HL-60/S4 treated with phorbol 12-myristate 13-acetate at 8.2 ng/mL for 4 days and 3 days (cell line): ENCODE measurements around the gene USP8.
"Not testable (repeated sequence)": the region's sequence is repeated elsewhere in the genome, so short reads cannot be mapped to it uniquely, and the experiment has no call there.

Experiments used
- in situ Hi-C: fragments of 300-500 bp; cut with MboI; formaldehyde crosslinking; loops from 2 replicates; pipeline ENCODE4 v1.15.0; 2022; ENCODE audit warnings: low sequenced_read_pairs

The USP8 gene

DNA sequence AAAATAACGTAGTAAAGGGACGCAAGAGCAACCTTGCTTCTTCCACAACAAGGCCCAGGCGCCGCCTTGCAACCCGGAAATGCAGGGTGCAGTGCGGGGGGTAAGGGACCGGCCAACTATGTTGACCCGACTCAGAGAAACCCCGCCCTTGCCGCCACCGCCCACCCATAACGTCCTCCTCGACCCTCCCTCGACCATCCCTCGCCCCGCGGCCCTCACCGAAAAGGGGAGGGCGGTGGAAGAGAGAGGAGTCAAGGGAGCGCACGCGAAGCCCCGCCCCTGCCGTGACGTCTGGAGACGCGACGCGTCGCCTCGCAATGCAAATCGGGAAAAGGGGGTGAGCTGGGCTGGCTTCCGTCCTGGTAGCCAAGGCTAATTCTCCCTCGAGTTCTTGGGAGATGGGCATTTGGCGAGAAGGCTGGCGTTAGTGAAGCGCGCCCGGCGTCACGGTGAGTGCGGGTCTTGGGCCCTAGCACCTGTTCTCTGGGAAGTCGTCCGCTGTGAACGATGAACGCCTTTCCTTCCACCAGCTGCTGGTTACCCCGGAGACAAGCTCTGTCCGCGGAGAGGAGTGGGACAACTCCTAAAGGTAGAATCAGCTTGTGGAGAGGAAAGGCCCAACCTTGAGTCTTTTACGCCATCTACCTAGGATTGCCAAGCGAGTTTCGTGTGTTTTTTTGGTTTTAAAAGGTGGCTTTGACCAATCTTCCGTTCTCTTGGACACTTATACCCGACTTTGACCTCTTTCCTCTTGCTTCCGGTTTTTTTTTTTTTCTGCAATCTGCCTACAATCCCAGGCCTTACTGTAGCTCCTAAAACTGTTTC, at the start of gene USP8:
TSS of gene USP8 (plus strand) at position 340 of the 825 bp plus-strand sequence. CDS start 14,669 bp downstream, outside the sequence.
- in situ Hi-C loops: no loop called here

DNA sequence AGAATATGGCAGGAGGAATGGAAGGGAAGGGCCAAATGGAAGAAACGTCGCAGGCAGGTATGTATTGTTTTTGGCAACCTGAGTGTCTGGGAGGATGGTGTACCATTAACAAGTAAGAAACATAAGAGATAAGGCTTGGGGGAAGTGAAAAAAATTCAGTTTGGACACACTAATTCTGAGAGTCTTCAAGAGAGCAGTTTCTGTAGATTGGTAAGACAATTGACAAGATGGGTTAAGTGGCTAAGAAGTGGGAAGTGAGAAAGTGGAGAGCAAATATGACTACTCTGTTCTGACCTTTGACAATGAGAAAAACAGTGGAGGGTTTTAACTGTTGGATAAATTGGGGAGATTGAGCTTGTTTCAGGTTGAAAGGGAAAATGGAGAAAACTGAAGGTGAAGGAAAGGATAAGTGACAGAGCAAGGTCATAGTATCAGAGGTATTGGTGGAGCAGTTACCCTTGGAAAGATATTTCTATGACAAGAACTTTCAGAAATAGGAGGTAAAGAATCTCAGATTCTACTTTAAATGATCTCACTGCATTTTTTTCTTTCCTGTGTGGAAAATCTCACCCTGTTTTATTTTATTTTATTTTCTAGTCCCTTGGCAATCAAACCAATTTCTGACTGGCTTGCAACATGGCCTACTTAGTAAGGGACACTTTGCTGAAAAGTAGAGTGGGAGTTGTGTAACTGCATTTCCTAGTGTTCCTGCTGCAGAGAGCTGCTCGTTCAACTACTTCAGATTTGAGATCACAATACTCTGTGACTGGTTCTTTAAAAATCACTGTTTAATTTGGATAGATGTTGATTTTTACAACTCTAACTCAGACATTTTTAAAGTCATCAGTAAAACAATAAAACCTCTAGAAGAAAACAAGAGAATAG, 46.1 kb upstream of the USP8 start:
- in situ Hi-C loops: no loop called here

- in situ Hi-C loops: no loop called here
Observed at GRCh38 chr15:50378776-50379175, 45.4 kb upstream of the USP8 start.

DNA sequence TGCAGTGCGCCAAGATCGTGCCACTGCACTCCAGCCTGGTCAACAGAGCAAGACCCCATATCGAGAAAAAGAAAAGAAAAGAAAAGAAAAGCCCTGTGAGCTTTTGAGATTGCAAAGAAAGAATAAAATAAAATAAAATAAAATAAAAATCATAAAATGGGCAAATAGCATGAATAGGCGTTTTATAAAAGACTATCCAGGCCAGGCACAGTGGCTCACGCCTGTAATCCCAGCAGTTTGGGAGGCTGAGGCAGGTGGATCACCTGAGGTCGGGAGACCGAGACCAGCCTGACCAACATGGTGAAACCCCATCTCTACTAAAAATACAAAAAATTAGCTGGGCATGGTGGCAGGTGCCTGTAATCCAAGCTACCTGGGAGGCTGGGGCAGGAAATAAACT, 44.8 kb upstream of the USP8 start:
- in situ Hi-C loops: not testable (repeated sequence)

GRCh38 chr15:50380089-50380488, 44.1 kb upstream of the USP8 start:
- in situ Hi-C loops: no loop called here

GRCh38 chr15:50381438-50381837, 42.8 kb upstream of the USP8 start:
- in situ Hi-C loops: no loop called here

GRCh38 chr15:50382408-50382807, 41.8 kb upstream of the USP8 start:
- in situ Hi-C loops: not testable (repeated sequence)

DNA sequence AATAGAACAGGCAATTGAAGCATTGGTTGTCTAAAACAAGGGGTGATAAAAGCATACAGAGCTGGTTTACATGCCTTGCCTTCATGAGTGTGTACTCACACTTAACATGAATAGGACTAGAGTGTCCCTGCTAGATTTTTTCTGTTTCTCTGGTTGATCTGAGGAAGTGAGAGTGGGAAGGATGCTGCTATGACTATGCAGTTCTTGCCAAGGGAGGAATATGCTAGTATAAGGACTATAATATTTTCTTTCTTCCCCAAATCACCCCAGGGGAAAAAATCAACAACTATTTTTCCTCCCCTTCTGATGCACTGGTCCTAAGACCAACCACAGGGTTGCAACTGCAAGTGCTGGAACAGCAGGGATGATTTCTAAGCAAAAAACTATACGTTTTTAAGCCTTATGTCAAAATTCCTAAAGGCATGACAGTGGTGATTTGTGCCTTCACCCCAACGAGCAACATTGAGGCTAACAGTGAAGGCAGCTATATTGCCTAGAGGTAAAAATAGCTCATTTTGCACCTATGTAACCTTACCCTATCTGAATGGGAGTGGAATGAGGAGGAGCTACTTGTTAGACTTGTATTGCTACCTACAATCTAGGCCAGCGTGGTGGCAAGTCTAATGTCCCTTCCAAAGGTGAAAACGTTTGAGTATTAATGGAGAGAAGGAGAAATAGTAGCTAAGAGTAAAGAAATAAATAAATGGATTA, 33.5 kb upstream of the USP8 start:
- in situ Hi-C loops: no loop called here

- in situ Hi-C loops: not testable (repeated sequence)
Observed at GRCh38 chr15:50391561-50391960, 32.6 kb upstream of the USP8 start.

DNA sequence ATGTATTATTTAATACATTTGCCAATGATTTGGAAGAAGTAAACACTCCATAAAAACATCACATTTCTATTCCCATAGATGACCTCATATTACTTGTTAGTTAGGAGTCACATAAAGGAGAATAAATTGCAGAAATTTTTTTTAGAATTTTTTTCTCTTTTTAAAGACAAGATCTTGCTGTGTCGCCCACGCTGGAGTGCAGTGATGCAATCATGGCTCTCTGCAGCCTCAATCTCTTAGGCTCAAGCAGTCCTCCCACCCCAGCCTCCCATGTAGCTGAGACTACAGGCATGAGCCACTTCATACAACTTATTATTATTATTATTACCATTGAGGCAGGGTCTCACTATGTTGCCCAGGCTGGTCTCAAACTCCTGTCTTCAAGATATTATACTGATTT, 12.3 kb upstream of the USP8 start:
- in situ Hi-C loops: no loop called here

GRCh38 chr15:50414624-50415023, 9.6 kb upstream of the USP8 start:
- in situ Hi-C loops: no loop called here

DNA sequence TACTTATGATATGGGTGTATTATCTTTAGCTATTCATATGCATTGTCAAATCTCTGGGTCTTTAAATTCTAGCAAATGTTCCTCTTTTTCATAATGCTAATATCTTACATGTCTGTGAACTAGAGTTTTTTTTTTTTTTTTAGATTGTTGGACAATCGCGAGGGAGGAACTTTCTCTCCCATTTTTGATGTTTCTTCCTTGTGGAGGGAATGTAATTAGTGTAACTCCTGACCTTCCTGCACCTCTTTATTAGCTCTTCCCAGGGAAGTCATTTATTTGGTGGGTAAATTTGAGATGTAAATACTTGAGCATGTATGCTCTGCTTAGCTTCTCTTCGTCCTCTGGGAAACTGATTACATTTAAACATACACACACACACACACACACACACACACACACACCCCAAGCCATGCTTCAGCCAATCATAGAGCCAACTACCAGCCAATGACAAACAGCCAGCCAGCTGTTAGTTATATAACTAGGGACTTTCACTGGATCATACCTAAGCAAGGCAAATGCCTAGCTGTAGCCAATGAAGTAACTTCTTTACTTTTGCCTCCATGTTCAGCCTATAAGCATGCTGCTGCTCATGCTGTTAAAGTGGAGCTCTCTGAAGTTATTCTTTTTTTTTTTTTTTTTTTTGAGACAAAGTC, 8.3 kb upstream of the USP8 start:
- in situ Hi-C loops: no loop called here

DNA sequence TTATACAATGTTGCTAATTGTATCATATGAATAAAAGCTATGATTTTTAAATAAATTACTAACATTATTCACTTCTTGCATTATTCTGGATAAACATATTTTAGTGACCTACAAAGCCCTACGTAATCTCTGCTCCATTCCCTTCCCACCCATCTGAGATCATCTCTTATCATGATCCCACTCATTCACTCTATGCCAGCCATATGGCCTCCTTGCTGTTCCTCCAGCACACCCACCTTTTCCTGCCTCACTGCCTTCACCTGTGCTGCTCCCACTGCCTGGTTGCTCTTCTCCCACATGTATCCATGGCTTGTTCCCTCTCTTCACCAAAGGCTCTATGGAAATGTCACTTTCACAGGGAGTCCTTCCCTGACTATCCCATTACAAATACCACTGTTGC, 7.3 kb upstream of the USP8 start:
- in situ Hi-C loops: no loop called here

DNA sequence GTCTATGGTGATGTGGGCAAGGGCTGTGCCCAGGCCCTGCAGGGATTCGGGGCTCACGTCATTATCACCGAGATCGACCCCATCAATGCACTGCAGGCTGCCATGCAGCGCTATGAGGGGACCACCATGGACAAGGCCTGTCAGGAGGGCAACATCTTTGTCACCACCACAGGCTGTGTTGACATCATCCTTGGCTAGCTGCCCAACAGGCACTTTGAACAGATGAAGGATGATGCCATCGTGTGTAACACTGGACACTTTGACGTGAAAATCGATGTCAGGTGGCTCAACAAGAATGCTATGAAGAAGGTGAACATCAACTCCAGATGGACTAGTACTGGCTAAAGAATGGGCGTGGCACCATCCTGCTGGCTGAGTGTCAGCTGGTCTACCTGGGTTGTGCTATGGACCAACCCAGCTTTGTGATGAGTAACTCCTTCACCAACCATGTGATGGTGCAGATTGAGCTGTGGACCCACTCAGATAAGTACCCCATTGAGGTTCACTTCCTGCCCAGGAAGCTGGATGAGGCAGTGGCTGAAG, 6.1 kb upstream of the USP8 start:
- in situ Hi-C loops: no loop called here

- in situ Hi-C loops: no loop called here
Observed at GRCh38 chr15:50425219-50425618, 1.0 kb downstream of the USP8 start.

DNA sequence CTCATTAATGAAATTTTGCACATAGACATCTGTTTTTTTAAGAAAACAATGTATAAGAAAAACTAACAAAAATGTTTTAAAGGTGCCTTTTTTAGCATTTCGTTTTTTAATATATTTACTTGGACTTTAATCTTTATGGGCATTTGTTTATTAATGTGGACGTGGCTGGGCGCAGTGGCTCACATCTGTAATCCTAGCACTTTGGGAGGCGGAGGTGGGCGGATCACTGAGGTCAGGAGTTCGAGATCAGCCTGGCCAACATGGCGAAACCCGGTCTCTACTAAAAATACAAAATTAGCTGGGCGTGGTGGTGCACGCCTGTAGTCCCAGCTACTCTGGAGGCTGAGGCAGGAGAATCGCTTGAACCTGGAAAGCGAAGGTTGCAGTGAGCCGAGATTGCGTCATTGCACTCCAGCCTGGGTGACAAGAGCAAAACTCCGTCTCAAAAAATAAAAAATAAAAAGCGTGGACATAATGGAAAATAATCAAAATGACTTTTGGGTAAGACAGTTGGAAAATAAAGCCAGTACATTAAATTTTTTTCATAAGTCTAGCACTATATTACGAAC, 1.6 kb downstream of the USP8 start:
- in situ Hi-C loops: not testable (repeated sequence)

DNA sequence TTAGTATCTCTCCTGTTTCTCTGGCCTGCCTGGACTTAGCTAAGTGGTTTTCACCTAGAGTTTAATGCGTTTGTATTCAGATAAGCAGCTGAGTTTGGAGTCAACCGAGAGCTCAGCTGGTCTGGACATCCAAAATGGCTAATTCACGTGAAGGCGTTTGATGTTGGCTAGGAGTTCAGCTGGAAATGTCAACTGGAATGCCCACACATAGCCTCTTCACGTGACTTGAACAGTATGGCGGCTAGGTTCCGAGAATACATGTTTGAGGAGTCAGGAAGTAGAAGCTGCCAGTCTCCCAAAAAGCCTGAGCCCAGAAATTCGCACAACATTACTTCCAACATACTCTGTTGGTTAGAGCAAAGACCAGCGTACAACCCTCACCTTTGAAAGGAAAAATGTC, 2.2 kb downstream of the USP8 start:
- in situ Hi-C loops: no loop called here

DNA sequence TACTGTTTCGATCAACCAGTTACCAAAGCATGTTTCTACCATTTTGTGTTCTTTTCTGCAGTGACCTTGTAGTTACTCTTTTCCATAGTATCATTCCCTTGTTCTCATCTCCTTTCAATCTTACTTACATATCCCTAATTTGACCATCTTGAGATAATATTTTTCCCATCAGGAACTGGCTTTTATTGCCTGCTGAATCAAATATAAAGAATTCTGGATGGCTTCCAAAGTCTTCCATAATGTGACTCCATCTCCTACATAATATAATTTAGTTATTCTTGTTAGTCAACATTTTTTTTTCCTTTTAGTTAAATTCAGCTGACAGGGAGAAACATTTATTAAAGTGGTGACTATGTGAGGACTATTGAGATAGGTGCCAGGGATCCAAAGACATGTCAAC, 7.0 kb downstream of the USP8 start:
- in situ Hi-C loops: no loop called here

DNA sequence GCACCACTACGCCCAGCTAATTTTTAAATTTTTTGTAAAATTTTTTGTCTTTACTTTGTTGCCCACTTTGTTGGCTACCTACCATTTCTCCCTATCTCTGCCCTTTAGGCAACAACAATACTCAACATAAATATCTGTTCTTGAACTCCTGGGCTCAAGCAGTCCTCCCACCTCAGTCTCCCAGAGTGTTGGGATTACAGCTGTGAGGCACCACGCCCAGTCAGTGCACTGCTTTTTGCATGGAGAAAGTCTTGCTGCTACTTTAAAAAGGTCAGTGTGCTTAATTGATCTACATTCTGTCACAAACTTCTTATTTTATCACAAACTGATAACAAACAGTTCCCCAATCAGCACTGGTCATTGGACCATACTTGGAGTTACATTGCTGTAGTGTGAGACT, 8.0 kb downstream of the USP8 start:
- in situ Hi-C loops: no loop called here

GRCh38 chr15:50435772-50436171, 11.6 kb downstream of the USP8 start:
- in situ Hi-C loops: no loop called here
